Ishikawa (cell line): ENCODE results near the gene SLC4A3.

Experiments
- CEBPB ChIP-seq: IDR thresholded peaks from 2 replicates; pipeline ENCODE4 v1.6.1; 2012
- EGR1 ChIP-seq: IDR thresholded peaks from 2 replicates; pipeline ENCODE4 v1.6.1; 2012
- MAX ChIP-seq: IDR thresholded peaks from 2 replicates; pipeline ENCODE4 v1.6.1; 2012
- NFIC ChIP-seq: IDR thresholded peaks from 2 replicates; pipeline ENCODE4 v1.6.1; 2012
- TEAD4 ChIP-seq: IDR thresholded peaks from 2 replicates; pipeline ENCODE4 v1.6.1; 2012
- YY1 ChIP-seq: IDR thresholded peaks from 2 replicates; pipeline ENCODE4 v1.6.1; 2012; ENCODE audit warnings: low read depth

- no peak for TF ChIP-seq MAX
- TF ChIP-seq EGR1 = no peak
- no peak for TF ChIP-seq YY1
- no peak for TF ChIP-seq TEAD4
- TF ChIP-seq CEBPB = no peak
- no peak for TF ChIP-seq NFIC
Observed at GRCh38 chr2:219644801-219645480, 17.5 kb downstream of the SLC4A3 start.
